SKM-1 (cell line): ENCODE data around the gene NAV1.
A peak's percentile ranks its signal among the peaks of the same experiment; 100 is the strongest.
"Not testable (repeated sequence)": the region's sequence is repeated elsewhere in the genome, so short reads cannot be mapped to it uniquely, and the experiment has no call there.

Source experiments
- DNase-seq: peaks from one replicate; lab custom pipeline; 2025; ENCODE audit not compliant: unreplicated experiment; lab: John Stamatoyannopoulos, UW

NAV1 gene

DNA sequence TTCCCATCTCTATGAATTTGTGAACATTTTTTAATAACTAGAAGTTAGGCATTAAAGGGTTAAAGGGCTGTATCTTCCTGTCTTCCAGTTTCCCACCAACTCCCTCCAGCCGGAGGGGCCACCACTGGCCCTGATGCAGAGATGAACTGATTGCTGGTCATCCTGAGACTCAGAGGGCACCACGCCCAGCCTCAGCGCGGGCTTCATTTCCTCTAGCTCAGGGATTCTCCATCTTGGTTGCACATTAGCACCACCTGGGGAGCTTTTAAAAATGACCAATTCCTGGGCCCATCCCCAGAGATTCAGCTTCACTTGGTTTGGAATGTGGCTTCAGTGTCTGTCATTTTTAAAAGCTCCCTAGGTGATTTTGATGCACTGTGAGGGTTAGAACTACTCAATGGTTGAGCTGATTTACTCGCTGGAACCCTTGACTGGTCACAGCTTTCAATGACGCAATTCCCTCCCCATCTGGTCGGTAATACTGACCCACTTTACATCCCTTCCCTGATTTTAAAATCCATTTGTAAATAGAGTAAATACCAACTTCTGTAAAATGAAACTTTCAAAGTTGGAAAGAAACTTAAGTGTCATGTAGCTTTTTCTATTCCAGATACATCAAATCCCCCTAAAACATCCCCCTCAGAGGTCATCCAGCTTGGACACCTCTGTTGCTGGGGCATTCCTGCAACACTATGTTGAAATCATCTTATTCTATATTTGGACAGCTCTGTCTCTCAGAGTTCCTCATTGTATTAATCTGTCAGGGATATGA is 5.1 kb downstream of the NAV1 start:
- DNase-seq, result no peak

DNA sequence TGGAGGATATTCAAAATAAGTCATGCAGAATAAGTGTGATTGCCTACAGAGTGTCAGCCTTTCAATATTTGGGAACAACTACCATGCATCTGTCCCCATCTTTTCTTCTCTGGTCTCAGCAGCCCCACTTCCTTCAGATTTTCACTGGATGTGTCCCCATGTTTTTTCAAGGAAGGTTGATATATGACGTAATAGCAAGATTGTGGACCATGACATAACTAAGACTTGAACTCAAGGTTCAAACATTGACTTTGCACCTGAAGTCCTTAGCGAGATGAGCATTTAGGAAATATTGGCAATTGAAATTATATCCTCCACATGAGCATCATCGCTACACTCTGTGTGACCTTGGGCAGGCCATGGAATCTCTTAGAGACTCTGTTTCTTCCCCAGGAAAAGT is 5.8 kb downstream of the NAV1 start:
- no peak for DNase-seq

- DNase-seq, result no peak
These were observed 7.0 kb downstream of the NAV1 start for GRCh38 chr1:201545851-201546492.

DNA sequence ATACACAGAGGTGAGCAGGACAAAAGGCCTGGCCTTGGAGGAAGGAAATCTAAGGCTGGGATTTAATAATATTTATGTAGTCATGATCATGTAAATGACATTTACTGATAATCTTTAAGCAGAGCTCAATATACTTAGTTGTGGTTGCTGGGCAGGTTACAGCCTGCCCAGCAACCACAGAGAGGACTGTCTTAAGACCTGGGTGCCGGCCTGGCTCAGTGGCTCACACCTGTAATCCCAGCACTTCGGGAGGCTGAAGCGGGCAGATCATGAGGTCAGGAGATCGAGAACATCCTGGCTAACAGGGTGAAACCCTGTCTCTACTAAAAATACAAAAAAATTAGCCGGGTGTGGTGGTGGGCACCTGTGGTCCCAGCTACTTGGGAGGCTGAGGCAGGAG is 10.6 kb downstream of the NAV1 start:
- not testable (repeated sequence) for DNase-seq

DNA sequence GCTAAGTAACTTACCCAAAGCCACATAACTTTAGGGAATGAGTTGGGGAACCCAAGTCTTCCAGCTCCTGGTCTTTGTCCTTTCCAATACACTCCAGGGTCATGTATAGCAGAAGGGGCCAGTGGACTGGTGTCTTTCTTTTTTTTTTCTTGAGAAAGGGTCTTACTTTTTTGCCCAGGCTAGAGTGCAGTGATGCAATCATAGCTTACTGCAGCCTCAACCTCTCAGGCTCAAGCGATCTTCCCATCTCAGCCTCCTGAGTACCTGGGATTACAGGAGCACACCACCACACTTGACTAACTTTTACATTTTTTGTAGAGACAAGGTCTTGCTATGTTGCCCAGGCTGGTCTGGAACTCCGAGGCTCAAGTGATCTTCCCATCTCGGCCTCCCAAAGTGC is 12.2 kb downstream of the NAV1 start:
- no peak for DNase-seq

GRCh38 chr1:201551877-201552731 is 13.2 kb downstream of the NAV1 start:
- peak; percentile 26 for DNase-seq

DNA sequence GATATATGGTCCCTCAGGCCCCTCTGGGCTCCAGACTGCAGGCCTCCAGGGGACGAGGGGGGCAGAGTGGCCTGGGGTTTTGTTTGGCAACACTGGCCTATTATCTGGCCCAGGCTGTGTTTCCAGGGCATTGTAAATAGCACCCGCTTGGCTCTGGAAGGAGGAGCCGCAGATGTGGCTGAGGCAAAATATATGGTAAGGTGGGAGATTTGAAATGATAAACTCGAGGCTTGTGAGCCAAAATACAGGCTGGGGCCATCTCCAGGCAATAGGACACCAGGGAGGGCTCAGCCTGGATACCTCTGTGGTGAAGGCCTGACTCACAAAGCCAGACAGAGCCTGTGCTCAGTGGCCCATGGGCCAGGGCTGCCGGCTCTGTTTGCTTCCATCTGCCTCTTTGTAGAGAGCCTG is 14.0 kb downstream of the NAV1 start:
- no peak for DNase-seq

DNA sequence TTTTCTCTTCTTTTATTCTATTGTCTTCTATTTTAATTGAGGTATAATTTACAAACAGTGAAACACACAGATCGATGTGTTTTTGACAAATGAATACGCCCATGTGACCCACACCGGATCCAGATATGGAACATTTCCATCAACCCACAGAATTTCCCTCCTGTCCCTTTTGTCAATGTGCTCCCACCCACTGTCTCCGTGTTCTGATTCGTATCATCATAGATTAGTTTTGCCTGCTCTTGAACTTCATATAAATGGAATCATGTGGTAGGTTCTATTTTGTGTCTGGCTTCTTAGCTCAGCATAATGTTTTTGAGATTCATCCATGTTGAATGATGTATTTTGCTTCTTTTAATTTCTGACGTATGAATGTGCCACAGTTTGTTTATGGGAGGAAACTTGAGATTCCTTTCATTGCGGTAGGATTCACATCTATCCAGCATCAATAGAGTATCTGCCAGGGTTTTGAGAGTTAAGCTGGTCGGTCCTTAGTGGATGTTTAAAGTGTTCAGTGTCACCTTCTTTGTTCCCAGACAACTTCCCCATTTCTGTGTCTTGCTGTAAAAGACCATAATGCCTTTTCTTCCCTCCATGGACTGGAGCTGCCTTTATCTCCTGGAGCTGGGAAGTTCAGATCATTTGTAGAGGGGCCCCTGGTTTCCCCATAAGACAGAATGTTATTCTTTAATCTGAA is 14.7 kb downstream of the NAV1 start:
- DNase-seq, result no peak

- DNase-seq, result no peak
These were observed 15.3 kb downstream of the NAV1 start for GRCh38 chr1:201554190-201554600.

GRCh38 chr1:201554789-201555592 is 16.1 kb downstream of the NAV1 start:
- no peak for DNase-seq

GRCh38 chr1:201555593-201555945 is 16.6 kb downstream of the NAV1 start:
- DNase-seq, result no peak

DNA sequence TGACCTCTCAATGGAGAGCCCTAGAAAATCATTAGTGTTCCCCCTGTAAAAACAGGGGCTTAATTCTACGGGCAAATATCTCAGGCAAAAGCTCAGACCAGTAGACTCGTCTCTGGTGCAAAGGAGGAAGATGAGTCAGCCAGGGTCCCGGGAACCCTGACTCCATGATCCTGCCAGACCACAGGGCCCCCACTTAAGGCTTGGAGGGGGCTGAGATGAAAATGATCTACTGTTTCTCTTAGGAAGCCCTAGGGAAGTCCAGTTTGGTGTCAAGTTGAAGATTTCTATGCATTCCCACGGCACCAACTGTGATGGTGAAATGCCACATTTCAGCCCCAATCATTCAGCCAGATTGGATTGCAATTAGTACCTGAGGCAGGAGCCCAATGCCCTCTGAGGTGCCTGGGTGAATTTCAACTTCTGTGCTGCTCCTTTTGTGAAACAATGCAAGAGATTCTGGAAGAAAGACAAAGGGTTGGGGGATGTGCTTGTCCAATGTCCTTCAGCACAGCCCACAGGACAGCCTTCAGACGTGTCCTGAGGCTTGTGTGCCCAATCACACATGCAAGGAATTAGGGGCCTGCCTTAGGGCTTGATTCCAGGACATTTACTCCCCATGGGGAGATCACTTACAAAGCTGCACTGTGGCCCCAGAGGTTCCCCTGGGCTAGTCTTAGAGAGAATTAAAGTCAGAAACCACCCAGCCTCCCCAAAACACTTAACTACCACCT is 18.1 kb downstream of the NAV1 start:
- DNase-seq, result no peak

- no peak for DNase-seq
These were observed 18.6 kb downstream of the NAV1 start for GRCh38 chr1:201557572-201557958.

- peak; percentile 89 for DNase-seq
These were observed 20.8 kb downstream of the NAV1 start for GRCh38 chr1:201559679-201560162.

DNA sequence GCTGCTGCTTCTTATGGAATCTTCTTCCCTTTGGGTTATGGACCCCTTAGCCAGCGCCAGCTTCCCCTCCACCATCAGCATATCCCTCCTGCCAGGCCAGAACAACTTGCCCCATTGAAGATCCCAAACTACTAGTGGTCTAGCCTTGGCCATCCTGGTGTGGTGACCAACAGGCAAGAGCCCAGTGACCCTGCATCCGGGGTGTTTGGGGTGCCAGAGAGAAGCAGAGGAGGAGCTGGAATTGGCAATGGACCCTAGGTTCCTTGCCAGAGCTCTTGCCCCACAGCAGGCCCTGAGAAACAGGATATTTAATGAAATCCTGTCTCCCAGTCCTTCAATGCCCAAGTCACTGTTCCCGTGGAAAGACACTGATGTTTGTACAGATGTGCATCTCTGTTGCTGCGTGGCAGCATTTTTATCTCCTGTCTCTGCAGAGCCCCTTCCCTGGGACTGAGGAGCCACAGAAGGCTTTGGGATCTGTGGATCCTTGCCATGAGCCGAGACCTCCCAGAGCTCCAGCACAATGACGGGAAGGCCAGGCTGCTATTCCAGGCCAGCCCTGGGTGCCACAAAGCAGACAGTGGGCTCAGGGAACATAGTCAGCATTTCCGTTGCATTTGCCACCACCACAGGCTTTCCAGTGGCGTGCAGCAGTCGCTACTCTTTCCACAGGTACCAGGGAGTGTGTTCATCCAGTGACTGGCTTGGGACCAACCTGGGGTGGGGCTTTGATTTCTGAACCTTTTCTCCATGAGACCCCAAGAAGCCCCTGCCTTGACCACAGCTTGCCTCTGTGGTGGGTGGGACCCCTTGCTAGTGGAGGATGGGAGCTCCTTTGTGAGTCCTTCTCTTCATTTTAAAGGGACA is 21.6 kb downstream of the NAV1 start:
- no peak for DNase-seq

- DNase-seq, result no peak
These were observed 22.3 kb downstream of the NAV1 start for GRCh38 chr1:201561195-201561564.

DNA sequence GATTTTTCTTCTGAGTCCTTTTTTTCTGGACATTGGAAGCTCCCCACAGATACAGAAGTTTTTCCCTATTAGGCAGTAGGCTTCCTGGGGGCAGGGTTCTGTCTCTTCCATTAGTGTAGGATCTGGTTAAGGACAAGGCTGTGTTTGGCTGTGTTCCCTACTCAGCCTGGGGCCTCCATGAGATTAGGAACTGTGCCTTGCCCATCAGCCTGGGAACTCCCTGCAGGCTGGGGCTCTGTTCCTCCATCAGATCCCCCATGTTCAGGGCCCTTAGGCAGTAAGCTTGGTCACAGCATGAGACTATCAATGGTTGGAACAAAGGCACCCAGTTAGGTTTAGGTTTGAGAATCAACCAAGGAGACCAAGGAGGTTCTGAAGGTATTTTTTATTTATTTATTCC is 22.7 kb downstream of the NAV1 start:
- no peak for DNase-seq

DNA sequence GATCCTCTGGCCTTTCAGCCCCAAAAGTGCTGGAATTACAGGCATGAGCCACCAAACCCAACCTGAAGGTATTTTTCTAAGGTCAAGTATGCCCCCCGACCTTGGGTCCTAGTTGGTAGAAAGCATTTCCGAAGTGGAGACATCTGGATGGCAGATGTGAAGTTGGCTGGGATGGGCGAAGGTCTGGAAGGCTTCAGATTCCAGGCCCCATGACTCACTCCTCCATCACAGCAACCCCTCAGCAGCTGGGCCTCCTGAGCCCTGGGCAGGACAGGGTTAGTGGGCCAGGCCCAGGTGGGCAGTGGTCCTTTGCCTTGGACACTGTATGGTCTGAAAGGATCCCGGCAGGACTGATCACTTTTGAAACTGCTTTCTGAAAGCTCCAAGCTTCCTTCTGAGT is 23.3 kb downstream of the NAV1 start:
- DNase-seq, result no peak
